H1 (cell line): ENCODE data around the gene ERMARD. TPM values are rescaled to one million over a fixed set of nuclear protein-coding genes. Genes with fewer than 3 reads are reported as not detected.
A peak's percentile ranks its signal among the peaks of the same experiment; 100 is the strongest.

Experiments used
- CHD2 ChIP-seq: IDR thresholded peaks from 2 replicates; pipeline ENCODE4 v1.6.1; 2012; ENCODE audit warnings: low read length, improper control_type of control experiment
- E2F6 ChIP-seq: IDR thresholded peaks from 2 replicates; pipeline ENCODE4 v1.6.1; 2012; ENCODE audit warnings: inconsistent platforms
- polyA plus RNA-seq, 7 experiments: library from polyadenylated mRNA; depleted of rRNA in 3 of 7; stranded (reverse) in 5 of 7; unstranded in 2 of 7; fragments of >200 nt in 5 of 7; fragments of 200-250 nt in 2 of 7; gene quantifications; 1 replicate in 5 of 7; 2 replicates in 1 of 7; 4 replicates in 1 of 7; pipeline versions ENCODE4 v1.2.1 to v1.2.3, GENCODE V29; 2011 to 2013; ENCODE audit warnings: missing spikeins in 2 of 7, mixed read lengths in 2 of 7
- total RNA-seq: library from RNA; stranded (reverse); fragmentation: NEBNext Ultra II Directional; extraction: Animal tissue kit (Norgen Biotek cat#: 25700); gene quantifications from 2 replicates; pipeline ENCODE4 v1.2.1, GENCODE V29; 2021

ERMARD gene
- total and polyA plus RNA-seq, 2 of the 8 experiments (the other 6 are each of a cell fraction or from before 2014, with no cell fraction given), result 12.2 to 25.6 TPM

GRCh38 chr6:169725125-169726048, 26.0 kb upstream of the ERMARD start (continued):
- TF ChIP-seq CHD2 (peak; percentile 47; the same call in 1 of the 2 replicates), E2F6 (peak; percentile 52; the same call in 1 of the 2 replicates)
- TF ChIP-seq, all 59 proteins: peak for 11
